Measurements from ENCODE around the gene TMEM259. TPM values are rescaled to one million over a fixed set of nuclear protein-coding genes. Genes with fewer than 3 reads are reported as not detected.

TMEM259 gene
- total and polyA plus RNA-seq, 2 of the 13 experiments (the other 11 are each of a cell fraction or from before 2014, with no cell fraction given): 64.7 to 164 TPM

GRCh38 chr19:993361-993830, 27.5 kb downstream of the TMEM259 start (continued):
- no peak for TF ChIP-seq ZNF7 (CRISPR knock-in tag; IDR thresholded peaks at IDR 0.05)
- TF ChIP-seq ZNF800 (CRISPR knock-in tag; IDR thresholded peaks at IDR 0.05): no peak; the same call in 1 of the 2 replicates
- no peak for TF ChIP-seq MYNN (CRISPR knock-in tag; IDR thresholded peaks at IDR 0.05; ENCODE audit: low read depth)
- no peak; the same call in 1 of the 2 replicates for TF ChIP-seq ESRRA (CRISPR knock-in tag; IDR thresholded peaks at IDR 0.05; ENCODE audit: low read depth)
- TF ChIP-seq ZNF780A (CRISPR knock-in tag; IDR thresholded peaks at IDR 0.05): no peak
- peak; percentile 70; the same call in 1 of the 2 replicates for TF ChIP-seq ZNF580 (CRISPR knock-in tag; IDR thresholded peaks at IDR 0.05; ENCODE audit: borderline replicate concordance, low read depth)
- TF ChIP-seq TEAD3 (CRISPR knock-in tag; optimal IDR thresholded peaks at IDR 0.05; ENCODE audit: borderline replicate concordance): peak; percentile 99
- TF ChIP-seq NBN (conservative IDR thresholded peaks at IDR 0.05): no peak
- 0 out of 2 replicates have a peak, but pooled peaks have one; percentile 43 for TF ChIP-seq ZNF264 (CRISPR knock-in tag; IDR thresholded peaks at IDR 0.05)
- peak; percentile 48; the same call in 1 of the 2 replicates for TF ChIP-seq DRAP1 (CRISPR knock-in tag; IDR thresholded peaks at IDR 0.05)
- no peak for TF ChIP-seq ZFP37 (CRISPR knock-in tag; IDR thresholded peaks at IDR 0.05; ENCODE audit: borderline replicate concordance)
- TF ChIP-seq RNF219 (CRISPR knock-in tag; IDR thresholded peaks at IDR 0.05): no peak
- TF ChIP-seq ZBTB33 (CRISPR knock-in tag; IDR thresholded peaks at IDR 0.05): peak; percentile 73
- TF ChIP-seq GTF2F1 (IDR thresholded peaks at IDR 0.05; ENCODE audit: low read length): no peak
- peak; percentile 21; the same call in 1 of the 2 replicates for TF ChIP-seq MIER3 (CRISPR knock-in tag; IDR thresholded peaks at IDR 0.05; ENCODE audit: borderline replicate concordance)
- TF ChIP-seq ZNF34 (CRISPR knock-in tag; IDR thresholded peaks at IDR 0.05; ENCODE audit: borderline replicate concordance): no peak; the same call in 1 of the 2 replicates
- TF ChIP-seq CCAR2 (optimal IDR thresholded peaks at IDR 0.05; ENCODE audit: low read depth, low read length): no peak
- TF ChIP-seq ZNF414 (CRISPR knock-in tag; IDR thresholded peaks at IDR 0.05): no peak
- TF ChIP-seq TARDBP (CRISPR knock-in tag; IDR thresholded peaks at IDR 0.05): peak; percentile 88
- no peak for TF ChIP-seq SMARCE1 (IDR thresholded peaks at IDR 0.05; ENCODE audit: borderline replicate concordance)
- no peak for TF ChIP-seq GABPA (IDR thresholded peaks at IDR 0.05; ENCODE audit: low read depth, low read length)
- TF ChIP-seq GABPA (CRISPR knock-in tag; IDR thresholded peaks at IDR 0.05; ENCODE audit: low read depth): no peak
- peak; percentile 95 for TF ChIP-seq MTA1 (CRISPR knock-in tag; IDR thresholded peaks at IDR 0.05; ENCODE audit: borderline replicate concordance)

Measured in HepG2 (cell line).